Smooth muscle cell of the brain vasculature (primary cell): ENCODE data around the gene PRR4.

Experiments
- DNase-seq: peaks from one replicate; pipeline ENCODE4 v3.0.0-alpha.2; 2012; ENCODE audit warnings: low read depth, low spot score

Gene PRR4

DNA sequence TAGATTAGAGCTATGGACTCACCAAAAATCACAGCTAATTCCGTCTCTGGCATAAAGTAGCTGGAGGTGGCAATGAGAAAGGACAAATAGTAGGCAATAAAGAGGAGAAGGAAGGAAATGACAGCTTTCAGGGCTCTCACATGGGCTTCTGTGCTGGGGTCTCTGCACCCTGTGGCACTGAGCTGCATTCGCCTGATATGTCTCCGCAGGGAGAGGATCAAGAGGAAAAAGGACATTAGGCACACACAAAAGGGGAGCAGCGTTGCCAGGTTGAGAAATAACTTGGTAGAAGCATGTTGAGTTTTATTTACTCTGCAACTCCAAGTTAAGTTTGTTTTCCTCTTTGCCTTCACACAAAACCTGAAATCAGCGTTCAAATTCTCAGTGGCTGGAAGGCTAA, 47.5 kb downstream of the PRR4 start:
- no peak for DNase-seq
